Left forelimb (tissue), 1 donor: Measurements from ENCODE around the gene F12.

Source experiments
- DNase-seq: peaks from one replicate; pipeline ENCODE4 v3.0.0-alpha.2; 2018; ENCODE audit warnings: low spot score

F12 gene

GRCh38 chr5:177412603-177413233 lies 3.4 kb upstream of the F12 start:
- no peak for DNase-seq

GRCh38 chr5:177410575-177410974 lies 1.2 kb upstream of the F12 start:
- no peak for DNase-seq

DNA sequence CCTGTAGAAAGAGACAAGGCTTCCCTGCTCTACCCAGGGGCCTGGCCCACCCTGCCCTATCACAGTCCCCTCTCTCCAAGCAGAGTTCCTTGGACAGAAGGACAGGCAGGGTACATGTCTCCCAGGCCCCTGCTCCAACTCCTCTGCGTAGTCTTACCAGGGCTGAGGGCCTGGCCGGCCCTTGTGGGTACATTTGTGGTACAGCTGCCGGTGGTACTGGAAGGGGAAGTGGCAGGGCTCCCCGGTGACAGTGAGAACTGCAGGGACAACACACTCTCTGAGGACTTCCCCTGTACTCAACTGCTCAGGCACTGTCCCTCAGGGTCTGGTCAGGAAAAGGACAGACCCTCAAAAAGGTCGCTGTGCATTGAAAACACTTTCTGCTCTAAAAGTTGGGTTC lies 3.6 kb downstream of the F12 start:
- no peak for DNase-seq

DNA sequence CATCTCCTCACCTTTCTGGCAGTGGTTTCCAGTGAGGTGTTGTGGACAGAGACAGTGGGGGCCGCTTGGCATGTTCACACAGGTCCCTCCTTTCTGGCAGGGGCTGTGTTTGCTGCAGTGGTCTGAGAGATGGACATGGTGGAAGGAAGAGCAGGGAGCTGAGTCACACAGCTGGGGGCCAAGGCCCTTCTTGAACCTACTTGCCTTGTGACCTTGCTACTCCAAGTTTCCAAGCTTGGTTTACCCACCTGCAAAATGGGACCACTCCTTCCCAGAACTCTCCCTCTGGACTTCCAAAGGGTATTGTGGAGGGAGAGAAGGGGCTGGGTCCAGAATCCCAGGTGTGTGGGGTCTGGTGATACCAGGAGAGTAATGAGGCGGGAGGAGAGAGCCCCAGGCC lies 4.1 kb downstream of the F12 start:
- DNase-seq, result no peak

- no peak for DNase-seq
Measured at GRCh38 chr5:177404641-177405179, 4.7 kb downstream of the F12 start.

- peak; percentile 81 for DNase-seq
Measured at GRCh38 chr5:177403792-177404640, 5.3 kb downstream of the F12 start.

GRCh38 chr5:177403102-177403791 lies 6.1 kb downstream of the F12 start:
- no peak for DNase-seq

DNA sequence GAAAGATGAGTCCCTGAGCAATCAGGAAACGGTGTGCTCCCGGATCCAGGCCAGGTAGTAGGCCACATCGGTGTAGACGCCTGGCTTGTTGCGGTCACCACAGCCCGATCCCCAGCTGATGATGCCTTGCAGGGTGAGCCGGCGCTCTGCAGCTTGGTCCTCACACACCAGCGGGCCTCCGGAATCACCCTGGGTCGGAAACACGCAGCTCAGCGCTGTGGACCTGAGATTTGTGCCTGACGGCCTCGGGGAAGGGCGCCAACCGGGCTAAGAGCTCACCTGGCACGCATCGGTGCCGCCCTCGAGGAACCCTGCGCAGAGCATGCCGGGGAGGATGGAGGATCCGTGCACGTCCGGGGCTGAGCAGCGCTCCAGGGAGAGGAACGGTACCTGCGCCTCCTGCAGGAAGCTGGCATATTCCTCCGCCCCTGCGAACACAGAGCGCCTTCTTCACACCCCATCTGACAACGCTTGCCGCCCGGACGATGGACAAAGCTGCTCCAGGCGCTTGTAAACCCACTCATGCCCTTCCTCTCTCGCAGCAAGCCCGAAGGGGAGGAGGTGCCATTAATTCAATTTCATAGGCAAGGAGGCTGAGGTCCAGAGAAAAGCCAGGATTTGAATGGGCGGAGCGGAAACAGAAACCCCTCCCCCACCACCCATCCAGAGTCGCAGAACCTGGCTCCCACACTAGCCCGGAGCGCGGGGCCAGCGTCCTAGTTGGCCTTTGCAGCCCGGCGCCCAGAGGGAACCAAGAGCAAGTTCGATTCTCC lies 6.9 kb downstream of the F12 start:
- no peak for DNase-seq

DNA sequence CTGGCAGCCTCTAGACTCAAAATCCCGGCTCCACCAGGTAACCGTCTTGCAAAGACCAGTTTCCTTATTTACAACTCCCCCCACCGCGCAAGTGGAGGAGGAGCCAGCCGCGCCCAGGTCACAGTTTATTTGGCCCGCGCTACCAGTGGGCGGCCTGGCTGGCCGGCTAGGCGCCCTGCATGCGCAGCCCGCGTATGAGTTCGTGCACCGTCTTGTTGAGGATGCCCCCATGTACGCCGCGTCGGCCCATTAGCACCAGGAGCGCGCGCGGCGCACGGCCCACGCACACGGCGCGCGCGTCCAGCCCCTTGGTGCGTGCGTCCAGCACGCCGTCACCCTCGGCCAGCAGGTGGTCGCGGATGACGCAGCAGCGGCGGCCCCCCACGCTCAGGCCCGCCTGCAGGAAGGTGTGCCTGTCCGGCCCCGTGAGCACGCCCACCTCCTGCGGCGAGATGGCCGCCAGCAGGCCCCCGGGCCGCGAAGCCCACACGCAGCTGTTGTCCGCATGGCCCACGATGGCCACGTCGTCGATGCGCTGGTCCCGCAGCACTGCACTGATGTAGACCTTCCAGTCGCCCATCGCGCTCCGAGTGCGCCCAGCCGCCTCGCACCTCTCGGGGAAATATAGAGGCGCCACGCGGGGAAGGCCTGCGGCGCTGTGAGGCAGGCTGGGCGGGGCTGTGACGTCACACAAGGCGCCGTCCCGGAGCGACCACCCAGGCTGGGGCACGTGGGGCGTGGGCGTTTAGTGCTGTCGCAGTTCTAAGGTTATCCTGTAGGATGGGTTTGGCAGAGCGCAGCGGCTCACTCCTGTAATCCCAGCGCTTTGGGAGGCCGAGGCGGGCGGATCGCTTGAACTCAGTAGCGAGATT lies 9.1 kb downstream of the F12 start, which contains the start of gene PFN3:
PFN3 (minus strand) TSS at position 665 of the 872 bp plus-strand sequence; CDS start at position 580, 85 bp downstream.
- no peak for DNase-seq

- no peak for DNase-seq
Measured at GRCh38 chr5:177397875-177398390, 11.4 kb downstream of the F12 start.

- no peak for DNase-seq
Measured at GRCh38 chr5:177396807-177397206, 12.6 kb downstream of the F12 start.

GRCh38 chr5:177396078-177396477 lies 13.3 kb downstream of the F12 start:
- no peak for DNase-seq

DNA sequence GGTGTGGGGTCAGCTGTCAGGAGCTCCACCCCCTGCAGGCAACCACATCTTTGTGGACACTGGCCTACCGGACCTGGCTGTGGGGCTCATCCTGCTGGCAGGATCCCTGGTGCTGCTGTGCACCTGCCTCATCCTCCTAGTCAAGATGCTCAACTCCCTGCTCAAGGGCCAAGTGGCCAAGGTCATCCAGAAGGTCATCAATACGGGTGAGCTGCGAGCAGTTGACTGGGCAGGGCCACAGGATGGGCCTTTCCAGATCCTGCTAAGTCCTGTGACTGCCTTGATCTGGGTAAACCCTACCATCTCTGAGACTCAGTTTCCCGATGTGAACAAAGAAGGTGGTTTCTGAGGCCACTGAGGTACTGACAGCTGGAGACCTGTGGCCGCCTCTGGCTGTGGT lies 15.4 kb downstream of the F12 start:
- no peak for DNase-seq

- DNase-seq, result no peak
Measured at GRCh38 chr5:177393206-177393765, 16.1 kb downstream of the F12 start.

- DNase-seq, result no peak
Measured at GRCh38 chr5:177392765-177393164, 16.6 kb downstream of the F12 start.

- DNase-seq, result peak; percentile 86
Measured at GRCh38 chr5:177390363-177391300, 18.7 kb downstream of the F12 start.

GRCh38 chr5:177389241-177390169 lies 19.9 kb downstream of the F12 start:
- no peak for DNase-seq

- no peak for DNase-seq
Measured at GRCh38 chr5:177388521-177389052, 20.8 kb downstream of the F12 start.
